HEK293T (cell line): ENCODE data around the gene CHAC1.

Source experiments
- ARNT ChIP-seq: fragments of 450-650 bp; IDR thresholded peaks from 2 replicates; pipeline ENCODE4 v1.6.1; 2017; ENCODE audit warnings: mild to moderate bottlenecking
- BHLHE40 ChIP-seq: fragments of 450-650 bp; IDR thresholded peaks from 2 replicates; pipeline ENCODE4 v1.6.1; 2016; ENCODE audit warnings: mild to moderate bottlenecking, moderate library complexity, borderline replicate concordance
- FOXK2 ChIP-seq: fragments of 450-650 bp; IDR thresholded peaks from 2 replicates; pipeline ENCODE4 v1.6.1; 2016; ENCODE audit warnings: mild to moderate bottlenecking
- FOXM1 ChIP-seq: fragments of 450-650 bp; IDR thresholded peaks from 2 replicates; pipeline ENCODE4 v1.6.1; 2017; ENCODE audit warnings: mild to moderate bottlenecking, borderline replicate concordance
- HDGF ChIP-seq: fragments of 450-650 bp; IDR thresholded peaks from 2 replicates; pipeline ENCODE4 v1.6.1; 2017; ENCODE audit warnings: antibody characterized with exemption, borderline replicate concordance
- NFRKB ChIP-seq: fragments of 450-650 bp; IDR thresholded peaks from 2 replicates; pipeline ENCODE4 v1.6.1; 2016; ENCODE audit warnings: mild to moderate bottlenecking, moderate library complexity
- SP1 ChIP-seq: fragments of 450-650 bp; IDR thresholded peaks from 2 replicates; pipeline ENCODE4 v1.6.1; 2017
- SUZ12 ChIP-seq: fragments of 450-650 bp; IDR thresholded peaks from 2 replicates; pipeline ENCODE4 v1.6.1; 2016; ENCODE audit warnings: mild to moderate bottlenecking
- TARDBP ChIP-seq: fragments of 450-650 bp; IDR thresholded peaks from 2 replicates; pipeline ENCODE4 v1.6.1; 2016
- ZNF384 ChIP-seq: fragments of 450-650 bp; IDR thresholded peaks from 2 replicates; pipeline ENCODE4 v1.6.1; 2016

GRCh38 chr15:40984406-40984805 is 31.1 kb downstream of the CHAC1 start:
- TF ChIP-seq FOXK2 = no peak
- no peak for TF ChIP-seq HDGF
- no peak for TF ChIP-seq ZNF384
- TF ChIP-seq FOXM1 = no peak
- TF ChIP-seq SP1 = no peak
- no peak for TF ChIP-seq BHLHE40
- TF ChIP-seq TARDBP = no peak
- no peak for TF ChIP-seq NFRKB
- no peak for TF ChIP-seq ARNT
- TF ChIP-seq SUZ12 = no peak
